HG02970 (cell line): ENCODE results near the gene TSPAN17.

Source experiments
- ATAC-seq: cut with Tn5 transposase; IDR thresholded peaks from one replicate; pipeline ENCODE4 v1.9.1; 2021; ENCODE audit warnings: mild to moderate bottlenecking, moderate library complexity, moderate number of reproducible peaks; ENCODE audit not compliant: unreplicated experiment, low FRiP score

TSPAN17 gene

DNA sequence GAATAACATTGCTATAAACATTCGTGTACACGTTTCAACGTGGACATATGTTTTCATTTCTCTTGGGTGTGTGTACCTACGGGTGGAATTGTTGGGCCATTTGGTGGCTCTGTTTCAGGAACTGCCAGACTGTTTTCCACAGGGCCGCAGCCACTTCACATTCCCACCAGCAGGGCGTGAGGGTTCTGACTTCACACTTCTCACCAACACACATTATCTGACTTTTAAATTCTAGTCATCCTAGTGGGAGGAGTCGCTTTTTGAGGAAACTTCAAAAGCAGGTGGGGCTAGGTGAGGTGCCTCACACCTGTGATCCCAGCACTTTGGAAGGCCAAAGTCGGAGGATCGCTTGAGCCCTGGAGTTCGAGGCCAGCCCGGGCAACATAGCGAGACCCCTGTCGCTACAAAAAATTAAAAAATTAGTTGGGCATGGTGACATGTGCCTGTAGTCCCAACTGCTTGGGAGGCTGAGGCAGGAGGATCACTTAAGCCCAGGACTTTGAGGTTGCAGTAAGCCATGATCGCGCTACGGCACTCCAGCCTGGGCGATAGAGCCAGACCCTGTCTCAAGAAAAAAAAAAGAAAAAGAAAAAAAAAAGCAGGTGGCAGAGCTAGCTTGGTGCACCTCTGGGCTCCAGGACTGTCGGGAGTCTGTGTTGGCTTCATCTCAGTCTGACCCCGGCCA, 28.5 kb downstream of the TSPAN17 start:
- ATAC-seq: no peak

DNA sequence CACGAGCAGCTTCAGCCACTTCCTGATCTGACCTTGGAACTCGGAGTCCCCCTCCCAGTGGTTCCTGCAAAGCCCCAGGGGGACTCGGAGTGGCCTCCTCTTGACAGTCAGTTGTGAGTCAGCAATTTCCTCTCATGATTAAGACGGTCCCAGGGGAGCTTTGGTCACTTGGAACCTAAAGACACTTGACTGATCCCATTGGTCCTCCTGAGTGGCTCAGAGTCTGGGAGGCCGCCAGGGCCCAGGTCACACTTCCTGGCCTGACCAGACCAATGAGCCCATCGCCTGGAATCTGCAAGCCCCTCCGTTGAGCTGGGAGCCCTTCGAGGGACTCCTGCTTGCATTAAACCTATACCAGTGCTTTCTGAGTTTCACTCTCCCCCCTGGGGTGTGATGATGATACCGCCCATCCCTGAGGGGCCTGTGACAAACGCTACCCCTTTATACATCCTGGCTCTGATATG, 29.1 kb downstream of the TSPAN17 start:
- no peak for ATAC-seq

DNA sequence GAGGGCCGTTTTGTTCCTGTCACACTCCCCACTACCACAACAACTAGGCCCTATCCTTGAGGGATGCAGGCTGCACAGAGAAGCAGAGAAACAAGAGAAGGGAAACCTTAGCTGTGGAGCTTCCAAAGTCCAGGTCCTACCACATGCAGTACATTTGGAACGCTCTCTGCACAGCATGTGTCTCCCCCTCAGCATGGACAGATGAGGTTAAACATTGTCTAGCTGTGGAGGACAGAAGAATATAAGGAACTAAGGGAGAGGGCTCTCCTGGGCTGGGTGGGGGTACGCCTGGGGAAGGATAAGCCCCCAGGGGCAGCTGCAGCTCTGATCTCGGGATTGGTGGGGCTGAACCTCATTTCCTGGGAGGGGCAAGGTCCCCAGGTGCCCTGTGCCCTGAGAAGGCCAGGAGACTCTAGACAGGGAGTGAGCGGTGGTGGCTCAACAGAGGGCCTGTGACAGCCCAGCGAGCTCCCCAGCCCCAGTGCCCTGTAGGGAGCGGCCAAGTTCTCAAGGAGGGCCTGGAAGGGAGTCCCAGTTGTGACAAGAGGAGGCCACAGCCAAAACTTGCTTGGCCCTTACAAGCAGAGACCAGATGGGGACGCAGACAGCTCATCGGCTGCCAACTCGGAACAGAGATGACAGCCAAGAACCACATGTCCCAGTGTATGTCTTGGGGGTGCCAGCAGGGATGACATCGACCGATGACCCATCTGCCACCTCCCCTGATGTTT, 30.1 kb downstream of the TSPAN17 start:
- no peak for ATAC-seq

DNA sequence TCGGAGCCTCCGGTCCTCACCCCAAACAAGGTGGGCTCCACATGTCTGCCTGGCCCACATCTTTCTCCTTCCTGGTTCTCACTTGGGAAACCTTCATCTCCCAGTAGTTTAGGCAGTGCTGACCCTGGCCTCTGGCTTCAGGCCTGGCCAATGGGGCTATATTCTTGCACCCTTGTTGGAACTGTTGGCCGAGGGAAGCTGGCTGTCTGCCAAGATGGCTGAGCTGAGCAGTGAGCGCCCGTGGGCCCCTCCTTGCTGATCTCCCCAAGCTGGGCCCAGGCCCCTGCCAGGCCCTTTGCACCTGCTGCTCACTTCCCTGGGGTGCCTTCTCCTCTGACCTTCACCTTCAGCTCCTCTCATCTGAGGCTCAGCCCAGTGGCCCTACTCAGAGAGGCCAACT, 31.3 kb downstream of the TSPAN17 start:
- no peak for ATAC-seq

DNA sequence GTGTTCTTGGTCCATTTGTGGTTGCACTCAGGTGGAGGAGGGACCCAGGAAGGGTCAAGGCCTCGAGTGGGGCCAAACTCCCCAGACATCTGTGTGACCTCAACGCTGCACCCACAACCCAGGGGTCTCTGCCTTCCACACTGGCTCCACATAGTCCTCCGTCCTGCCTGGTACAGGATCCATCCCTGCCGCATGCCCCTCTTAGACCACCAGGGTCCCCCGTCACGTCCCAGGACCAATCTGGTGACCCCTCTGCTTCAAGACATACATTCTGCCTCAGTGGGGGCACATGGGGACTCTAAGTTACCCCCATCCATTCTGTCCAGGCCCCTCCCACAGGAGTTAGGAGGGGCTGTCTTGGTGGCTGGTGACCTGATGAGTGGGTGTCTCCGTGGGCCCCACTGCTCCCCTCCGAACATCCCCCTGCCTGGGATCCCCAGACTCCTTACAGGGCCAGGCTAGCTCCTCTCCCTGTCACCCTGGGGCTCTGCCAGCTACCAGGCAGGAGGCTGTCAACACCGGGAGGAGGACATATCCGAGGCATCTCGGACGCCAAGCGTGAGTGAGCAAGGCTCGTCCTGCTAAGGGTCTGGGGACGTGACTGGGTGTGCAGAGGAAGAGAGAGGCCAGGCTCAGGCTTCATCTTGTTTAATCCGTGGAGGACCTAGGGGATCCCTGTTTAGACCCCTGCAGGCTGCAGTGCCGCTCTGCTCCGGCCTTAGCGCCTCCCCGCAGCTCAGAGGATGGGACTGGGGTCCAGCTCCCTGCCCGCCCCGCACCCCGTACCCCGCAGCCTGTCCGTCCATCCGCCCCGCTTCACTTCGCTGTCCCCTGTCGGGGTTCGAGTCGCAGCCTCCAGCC, 32.3 kb downstream of the TSPAN17 start:
- no peak for ATAC-seq

DNA sequence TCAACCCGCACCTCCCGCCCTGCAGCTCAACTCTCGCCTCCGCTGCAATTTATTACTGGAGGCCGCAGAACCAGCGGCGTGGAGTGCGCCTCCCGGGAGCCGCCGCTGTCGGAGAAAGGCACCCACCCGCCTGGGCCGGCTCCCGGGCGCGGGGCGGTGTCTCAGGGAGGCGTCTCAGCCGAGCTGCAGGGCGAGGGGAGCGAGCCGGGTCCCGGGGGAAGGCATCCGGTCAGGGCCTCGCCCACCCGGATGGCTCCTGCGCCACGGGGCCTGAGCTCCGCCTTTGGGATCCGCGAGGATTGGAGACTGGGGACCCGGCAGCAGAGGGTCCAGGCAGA, 32.9 kb downstream of the TSPAN17 start:
- ATAC-seq: no peak

DNA sequence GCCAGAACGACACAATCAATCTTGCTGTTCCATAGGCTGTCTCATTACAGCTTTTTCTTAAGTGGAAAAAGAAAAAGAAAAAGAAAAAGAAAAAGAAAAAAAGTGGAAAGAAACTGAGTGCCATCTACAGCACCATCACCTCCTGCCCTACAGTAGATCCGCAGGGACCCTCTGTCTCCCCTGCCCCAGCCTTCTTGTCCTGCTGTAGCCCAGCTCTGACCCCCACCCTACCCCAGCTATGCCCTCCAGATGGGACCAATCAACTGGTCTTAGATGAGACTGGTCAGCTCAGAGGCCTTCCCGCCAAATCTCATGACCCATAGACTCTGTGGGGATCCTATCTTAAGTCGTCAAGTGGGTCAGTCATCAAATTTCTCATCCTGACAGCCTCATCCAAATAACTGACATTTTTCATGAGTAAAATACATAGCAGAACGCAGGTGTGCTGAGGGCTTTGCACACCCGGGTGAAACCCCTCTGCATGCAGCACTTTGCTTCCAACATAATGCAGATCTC, 34.8 kb downstream of the TSPAN17 start:
- ATAC-seq: no peak

DNA sequence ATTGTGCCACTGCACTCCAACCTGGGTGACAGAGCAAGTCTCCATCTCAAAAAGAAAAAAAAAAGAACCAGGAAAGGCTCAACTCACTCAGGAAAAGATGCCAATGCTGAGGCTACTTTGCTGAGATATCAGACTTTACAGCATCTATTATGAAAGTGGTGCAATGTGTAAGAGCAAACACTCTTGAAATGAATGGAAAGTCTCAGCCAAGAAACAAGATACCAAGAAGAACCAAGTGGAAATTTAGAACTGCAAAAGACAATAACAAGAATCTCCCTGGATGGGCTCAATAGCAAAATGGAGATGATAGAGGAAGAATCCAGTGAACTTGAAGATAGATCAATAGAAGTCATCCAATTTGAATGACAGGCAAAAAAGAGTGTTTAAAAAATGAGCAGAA, 37.7 kb downstream of the TSPAN17 start:
- ATAC-seq: no peak

DNA sequence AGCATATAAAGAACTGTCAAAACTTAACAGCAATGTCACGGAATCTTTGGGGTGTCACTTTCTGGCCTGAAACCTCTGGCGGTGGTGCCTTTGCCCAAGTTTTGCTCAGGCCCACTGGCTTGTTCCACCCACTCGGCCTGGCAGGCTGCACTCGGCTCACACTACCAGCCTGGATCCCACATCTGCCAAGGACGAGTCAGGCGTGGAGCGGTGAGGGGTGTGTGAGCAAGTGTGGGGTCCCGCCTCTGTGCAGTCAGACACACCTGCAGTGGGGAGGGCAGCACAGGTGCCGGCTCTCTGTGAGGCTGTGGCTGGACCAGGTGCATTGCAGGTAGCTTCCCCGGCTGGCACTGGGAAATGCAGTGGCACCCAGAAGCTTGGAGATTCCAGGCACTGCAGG, 40.0 kb downstream of the TSPAN17 start:
- ATAC-seq: no peak

DNA sequence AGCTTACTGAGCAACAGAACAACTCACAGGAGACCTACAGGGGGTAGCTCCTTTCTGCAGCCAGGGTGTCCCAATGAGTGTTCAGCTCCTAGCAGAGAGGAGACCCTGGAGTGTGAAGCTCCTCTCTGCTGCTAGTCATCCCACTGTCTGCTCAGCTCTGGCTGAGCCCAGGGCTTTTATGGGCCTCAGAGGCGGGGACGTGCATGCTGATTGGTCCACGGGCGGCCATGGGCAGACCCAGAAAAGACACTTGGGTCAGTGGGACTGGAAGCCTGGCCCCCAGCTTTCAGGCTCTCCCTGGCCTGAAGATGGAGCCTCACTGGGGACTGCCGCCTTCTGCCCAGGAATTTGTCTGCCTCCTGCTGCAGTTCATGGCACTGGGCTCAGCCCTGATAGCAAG, 40.6 kb downstream of the TSPAN17 start:
- no peak for ATAC-seq

DNA sequence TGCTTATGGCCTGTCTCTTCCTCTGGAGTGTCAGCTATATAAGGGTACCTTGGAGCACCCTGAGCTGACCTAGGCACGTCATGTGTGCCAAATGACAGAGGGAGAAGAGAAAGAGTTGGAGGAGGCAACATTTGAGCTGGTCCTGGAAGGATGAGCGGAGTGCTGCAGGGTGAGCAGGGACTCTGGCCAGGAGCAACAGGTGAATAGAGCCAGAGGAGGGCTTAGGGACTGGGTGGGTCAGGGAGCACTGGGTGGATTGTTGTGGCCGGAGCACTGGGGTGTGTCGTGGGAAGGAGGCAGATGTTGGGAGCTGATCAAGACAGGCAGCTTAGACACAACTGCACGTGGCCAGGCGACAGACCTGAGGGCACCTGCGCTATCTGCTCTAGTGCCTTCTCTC, 43.6 kb downstream of the TSPAN17 start:
- ATAC-seq: no peak

DNA sequence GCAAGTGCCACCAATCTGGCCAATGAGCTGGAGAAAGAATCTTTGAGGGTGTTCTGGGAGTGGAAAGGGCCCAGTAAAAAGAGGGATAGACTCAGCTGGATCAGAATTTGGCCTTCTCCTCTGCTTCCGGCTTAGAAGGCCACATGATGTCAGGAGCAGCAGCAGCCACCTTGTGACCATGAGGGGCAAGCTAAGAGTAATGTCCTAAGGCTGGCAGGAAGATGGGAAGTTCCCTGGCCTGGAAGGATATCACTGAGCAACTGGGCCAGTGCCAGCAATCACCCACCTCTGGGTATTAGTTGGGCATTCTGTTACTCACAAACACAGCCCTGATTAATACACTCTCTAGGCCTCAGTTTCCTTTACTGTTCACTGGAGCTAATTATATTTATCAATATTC, 44.2 kb downstream of the TSPAN17 start:
- no peak for ATAC-seq

DNA sequence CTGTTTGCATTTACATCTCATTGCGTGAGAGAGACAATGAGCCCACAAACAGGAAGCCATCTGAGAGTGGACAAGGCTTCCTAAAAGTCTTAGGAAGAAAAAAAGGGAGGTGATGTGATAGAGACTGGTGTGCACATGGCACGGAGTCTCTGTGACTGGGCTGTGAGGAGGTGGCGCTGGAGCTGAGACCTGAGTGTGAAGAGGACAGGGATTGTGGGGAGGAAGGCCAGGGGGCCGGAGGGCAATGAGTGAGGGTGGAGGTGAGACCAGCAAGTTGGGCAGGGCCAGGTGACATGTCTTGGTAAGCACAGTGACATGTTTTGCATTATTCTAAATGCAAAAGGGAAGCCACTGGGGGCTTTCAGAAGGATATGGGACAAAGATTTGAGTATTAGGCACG, 45.0 kb downstream of the TSPAN17 start:
- ATAC-seq: no peak

DNA sequence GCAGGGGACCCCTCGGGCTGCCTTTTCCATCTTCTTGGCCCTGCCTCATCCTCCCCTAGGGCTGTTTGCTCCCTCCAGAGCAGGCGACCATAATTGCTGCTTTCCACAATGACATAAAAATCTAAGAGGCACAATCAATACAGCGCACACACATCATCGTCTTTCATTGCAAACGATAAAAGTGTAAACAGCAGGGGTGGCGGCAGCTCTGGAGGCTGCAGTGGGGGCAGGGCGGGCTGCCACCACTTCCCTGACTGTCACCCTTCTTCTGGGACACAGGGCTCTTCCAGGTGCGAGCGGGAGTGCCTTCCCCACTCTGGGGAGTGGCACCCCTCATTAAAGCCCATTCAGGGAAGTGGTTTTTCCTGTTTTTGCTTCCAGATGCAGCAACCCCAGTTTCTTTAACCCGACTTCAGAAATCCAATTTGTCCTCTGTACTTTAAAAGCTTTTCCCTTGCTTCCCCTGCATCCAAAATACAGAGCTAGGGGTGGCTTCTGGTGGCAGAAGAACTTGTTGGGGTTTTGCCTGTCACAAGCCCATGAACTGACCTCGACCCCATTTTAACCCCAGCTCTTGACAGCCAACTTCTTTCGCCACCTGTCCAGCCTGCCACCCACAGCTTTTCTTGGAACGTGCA, 45.7 kb downstream of the TSPAN17 start:
- no peak for ATAC-seq

DNA sequence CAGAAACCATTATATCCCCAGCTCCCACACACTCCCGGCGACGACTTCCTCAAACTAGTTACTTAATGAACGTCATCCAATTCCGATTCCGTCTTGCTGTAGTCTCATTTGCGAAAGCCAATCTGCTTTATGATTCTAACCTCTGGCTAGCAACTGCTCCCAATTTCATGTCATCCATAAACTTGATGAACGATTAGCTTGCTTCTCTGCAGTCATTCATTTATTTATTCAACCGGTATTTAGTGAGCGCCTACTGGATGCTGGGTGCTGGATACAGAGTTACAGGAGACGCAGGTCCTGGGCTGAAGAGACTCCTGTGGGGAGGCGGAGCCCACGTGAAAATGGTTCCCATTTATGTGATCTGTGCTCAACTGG, 46.2 kb downstream of the TSPAN17 start:
- ATAC-seq: no peak

DNA sequence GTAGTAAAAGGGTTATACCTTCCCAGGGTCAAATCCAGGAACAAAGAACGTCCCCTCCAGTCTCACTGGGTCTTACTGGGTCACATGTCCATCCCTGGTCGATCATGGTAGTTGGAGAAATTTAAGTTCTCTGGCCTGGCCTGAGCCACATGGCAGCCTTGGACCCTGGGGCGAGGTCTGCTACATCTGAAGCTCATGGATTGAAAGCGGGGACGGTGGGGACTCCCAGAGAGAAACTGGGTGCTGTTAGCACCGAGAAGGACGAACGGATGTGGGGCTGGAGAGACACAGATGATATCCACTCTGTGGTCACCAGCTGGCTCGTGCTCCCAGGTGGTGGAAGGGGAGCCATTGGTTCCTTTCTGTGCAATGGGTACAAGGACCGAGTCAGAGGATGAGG, 46.9 kb downstream of the TSPAN17 start:
- no peak for ATAC-seq

DNA sequence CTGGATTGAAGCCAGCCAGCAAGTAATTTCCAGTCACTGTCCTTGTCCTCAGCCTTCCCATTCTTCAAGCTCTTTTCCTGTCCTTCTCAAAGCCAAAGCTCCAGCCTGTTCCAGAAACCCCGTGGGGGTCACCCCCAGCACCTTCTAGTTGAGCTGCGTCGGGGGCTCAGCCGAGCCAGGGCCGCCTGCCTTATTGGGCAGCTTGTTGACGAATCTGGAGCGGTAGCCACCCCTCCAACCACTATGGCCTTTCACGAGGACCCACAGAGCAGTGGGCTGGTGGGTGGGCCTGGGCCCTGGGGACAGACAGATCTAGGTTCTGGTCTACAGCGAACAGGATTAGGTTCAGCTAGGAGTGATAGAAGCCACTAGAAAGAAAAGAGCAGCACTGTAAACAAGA, 47.3 kb downstream of the TSPAN17 start:
- ATAC-seq: no peak

DNA sequence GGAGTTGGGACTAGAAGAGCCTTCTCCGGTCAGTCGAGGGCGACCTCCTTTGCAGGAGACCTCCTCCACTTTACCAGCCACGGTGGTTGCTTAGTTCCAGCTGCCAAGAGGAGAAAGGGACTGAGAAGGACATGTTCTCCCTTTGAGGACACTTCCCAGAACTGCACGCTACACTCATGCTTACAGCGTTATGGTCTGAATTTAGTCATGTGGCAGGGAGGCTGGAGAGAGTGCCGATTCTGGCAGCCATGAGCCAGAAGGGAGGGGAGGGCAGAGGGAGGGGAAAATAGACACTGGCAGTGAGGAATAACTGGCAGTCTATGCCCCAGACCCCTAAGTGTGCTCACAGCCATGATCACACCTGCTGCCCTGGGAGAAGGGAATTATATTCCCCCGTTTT, 47.8 kb downstream of the TSPAN17 start:
- ATAC-seq: no peak

DNA sequence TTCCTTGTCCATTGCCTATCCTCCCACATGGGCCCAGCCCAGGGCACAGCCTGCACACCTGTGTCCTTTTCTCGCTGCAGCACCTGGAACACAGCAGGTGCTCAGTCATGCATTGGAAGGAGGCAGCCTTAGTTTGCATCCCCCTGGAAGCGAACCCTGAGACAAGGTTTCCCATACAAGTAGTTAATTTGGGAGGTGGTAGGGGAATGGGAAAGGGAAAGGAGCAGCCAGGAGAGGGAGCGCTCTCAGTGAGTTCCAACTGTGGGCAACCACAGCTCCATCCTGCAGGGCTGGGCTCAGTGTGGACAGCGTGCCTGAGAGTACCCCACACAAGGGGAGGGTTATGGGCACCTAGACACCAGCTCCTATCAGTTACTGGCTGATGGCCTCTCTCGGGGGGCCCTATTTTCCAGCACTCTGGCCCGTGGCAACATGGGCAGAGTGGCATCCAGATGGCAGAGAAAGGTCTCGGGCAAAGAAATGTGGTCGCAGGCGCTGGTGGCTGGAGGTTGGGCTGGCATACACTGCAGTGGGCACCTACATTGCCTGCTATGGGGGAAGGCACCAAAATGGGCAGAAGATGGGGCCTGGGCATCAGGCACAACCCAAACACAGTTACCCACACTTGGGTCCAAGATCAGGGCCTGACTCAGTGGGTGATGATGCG, 50.1 kb downstream of the TSPAN17 start:
- no peak for ATAC-seq

DNA sequence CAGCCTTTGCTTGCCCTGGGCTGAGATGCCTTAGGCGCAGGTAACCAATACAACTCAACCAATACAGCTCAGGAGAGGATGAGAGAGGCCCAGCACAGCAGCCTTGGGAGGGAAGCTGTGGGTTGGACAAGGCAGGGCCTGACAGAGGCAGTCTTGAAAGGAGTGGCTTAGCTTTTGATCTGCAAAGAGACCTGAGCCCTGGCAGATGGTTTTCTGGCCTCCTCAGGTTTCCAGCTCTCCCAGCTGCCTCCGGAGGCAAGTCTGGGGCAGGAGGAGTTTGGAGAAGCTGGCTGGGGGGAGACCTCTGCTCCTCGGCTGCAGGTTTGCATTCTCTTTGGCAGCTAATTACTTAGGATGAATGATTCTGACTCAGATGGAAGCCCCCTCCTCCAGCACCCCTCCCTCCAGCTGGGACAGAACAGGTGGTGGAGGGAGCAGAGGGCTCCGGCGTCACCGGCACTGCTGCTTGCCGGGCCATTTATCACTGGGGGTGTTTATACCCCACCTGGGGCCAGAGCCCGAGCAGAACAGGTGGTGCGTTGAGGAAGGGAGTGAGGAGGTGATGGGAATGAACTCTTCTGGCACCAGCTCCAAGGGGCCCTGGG, 50.8 kb downstream of the TSPAN17 start:
- no peak for ATAC-seq
